ENCODE data around the gene VTI1A.

Gene VTI1A

GRCh38 chr10:112793202-112793921 lies 346.3 kb downstream of the VTI1A start:
- DNase-seq = no peak

GRCh38 chr10:112794201-112794600 lies 347.2 kb downstream of the VTI1A start:
- no peak for DNase-seq

- DNase-seq = no peak
Measured at GRCh38 chr10:112795067-112795466, 348.1 kb downstream of the VTI1A start.

GRCh38 chr10:112797197-112797596 lies 350.2 kb downstream of the VTI1A start:
- no peak for DNase-seq

GRCh38 chr10:112797855-112798254 lies 350.8 kb downstream of the VTI1A start:
- DNase-seq = no peak

- no peak for DNase-seq
Measured at GRCh38 chr10:112799038-112799437, 352.0 kb downstream of the VTI1A start.

- DNase-seq = no peak
Measured at GRCh38 chr10:112799726-112800510, 352.9 kb downstream of the VTI1A start.

GRCh38 chr10:112801004-112801403 lies 354.0 kb downstream of the VTI1A start:
- no peak for DNase-seq

GRCh38 chr10:112801748-112802147 lies 354.7 kb downstream of the VTI1A start:
- DNase-seq = no peak

GRCh38 chr10:112802411-112803022 lies 355.5 kb downstream of the VTI1A start:
- DNase-seq = no peak

GRCh38 chr10:112803961-112804401 lies 357.0 kb downstream of the VTI1A start:
- DNase-seq = no peak

- DNase-seq = no peak
Measured at GRCh38 chr10:112805254-112805590, 358.2 kb downstream of the VTI1A start.

- no peak for DNase-seq
Measured at GRCh38 chr10:112805701-112806100, 358.7 kb downstream of the VTI1A start.

GRCh38 chr10:112807013-112807412 lies 360.0 kb downstream of the VTI1A start:
- no peak for DNase-seq

GRCh38 chr10:112809736-112810135 lies 362.7 kb downstream of the VTI1A start:
- no peak for DNase-seq

- no peak for DNase-seq
Measured at GRCh38 chr10:112810711-112811151, 363.7 kb downstream of the VTI1A start.

GRCh38 chr10:112811741-112812551 lies 364.9 kb downstream of the VTI1A start:
- DNase-seq = peak; percentile 66

GRCh38 chr10:112812586-112812985 lies 365.6 kb downstream of the VTI1A start:
- no peak for DNase-seq

GRCh38 chr10:112813866-112814591 lies 367.0 kb downstream of the VTI1A start:
- DNase-seq = no peak

GRCh38 chr10:112815269-112816032 lies 368.4 kb downstream of the VTI1A start:
- peak; percentile 20 for DNase-seq

- no peak for DNase-seq
Measured at GRCh38 chr10:112816033-112816430, 369.0 kb downstream of the VTI1A start.

Measured in T1000 (cell line).